HFFc6 (cell line): ENCODE results near the gene NKAIN4. TPM values are rescaled to one million over a fixed set of nuclear protein-coding genes. Genes with fewer than 3 reads are reported as not detected.

Experiments used
- DNase-seq: peaks from one replicate; pipeline ENCODE4 v3.0.0-alpha.2; 2018
- H3K27ac Mint-ChIP-seq: 2 replicates; pipeline ENCODE4 v1.8.0; 2020; ENCODE audit warnings: mild to moderate bottlenecking, mixed read lengths
- H3K27me3 Mint-ChIP-seq: 2 replicates; pipeline ENCODE4 v1.8.0; 2021; ENCODE audit warnings: mild to moderate bottlenecking, moderate library complexity, mixed read lengths; ENCODE audit not compliant: insufficient read depth
- H3K36me3 Mint-ChIP-seq: 2 replicates; pipeline ENCODE4 v1.8.0; 2021; ENCODE audit warnings: low read depth, mixed read lengths
- H3K4me1 Mint-ChIP-seq: 2 replicates; pipeline ENCODE4 v1.8.0; 2020; ENCODE audit warnings: low read depth, mixed read lengths
- H3K4me3 Mint-ChIP-seq: 2 replicates; pipeline ENCODE4 v1.8.0; 2020; ENCODE audit warnings: mild to moderate bottlenecking, moderate library complexity, mixed read lengths
- H3K9me3 Mint-ChIP-seq: 2 replicates; pipeline ENCODE4 v1.8.0; 2020; ENCODE audit warnings: mild to moderate bottlenecking, mixed read lengths
- total RNA-seq, 6 experiments: library from RNA; stranded (reverse); fragmentation: NEBNext Ultra II Directional; extraction: Animal tissue kit (Norgen Biotek cat#: 25700); gene quantifications; 2 replicates in 1 of 6; 3 replicates in 5 of 6; pipeline ENCODE4 v1.2.3, GENCODE V29; 2021
- TF ChIP-seq, protein P1 (sequence below): fragments of 200-600 bp; sonication (generic); IDR thresholded peaks from 2 replicates; pipeline ENCODE4 v1.5.0; 2021; ENCODE audit warnings: antibody characterized with exemption, mild to moderate bottlenecking

Gene NKAIN4
- total RNA-seq, 6 experiments from 2014 or later, result not detected

DNA sequence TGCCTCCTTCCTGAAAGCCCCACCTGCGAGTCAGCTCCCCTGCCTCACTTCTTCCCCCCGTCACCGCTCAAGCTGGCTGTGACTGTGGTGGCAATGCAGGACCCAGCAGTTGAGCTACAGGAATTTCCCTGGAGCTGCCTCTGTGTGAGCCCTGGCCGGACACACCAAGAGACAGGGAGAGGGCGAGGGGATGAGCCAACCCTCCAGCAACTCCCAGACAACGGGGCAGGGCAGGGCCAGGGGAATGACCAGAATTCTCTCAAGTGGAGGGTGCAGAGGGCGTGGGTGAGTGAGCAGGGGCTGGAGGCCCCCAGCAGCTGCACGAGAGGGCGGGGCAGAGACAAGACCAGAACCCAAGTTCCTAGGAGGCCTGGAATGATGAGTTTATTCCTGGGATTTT lies 13.4 kb upstream of the NKAIN4 start:
- DNase-seq, result no peak
- Mint-ChIP-seq H3K36me3 (peaks cover 4% of the 10 kb centered on the region), H3K4me3 (no peak overlapping the region), H3K27ac (no peak overlapping the region), H3K9me3 (no peaks in the 10 kb centered on the region), H3K27me3 (peaks cover 21% of the 10 kb centered on the region), H3K4me1 (peaks cover 19% of the 10 kb centered on the region)
- TF ChIP-seq, protein P1, sequence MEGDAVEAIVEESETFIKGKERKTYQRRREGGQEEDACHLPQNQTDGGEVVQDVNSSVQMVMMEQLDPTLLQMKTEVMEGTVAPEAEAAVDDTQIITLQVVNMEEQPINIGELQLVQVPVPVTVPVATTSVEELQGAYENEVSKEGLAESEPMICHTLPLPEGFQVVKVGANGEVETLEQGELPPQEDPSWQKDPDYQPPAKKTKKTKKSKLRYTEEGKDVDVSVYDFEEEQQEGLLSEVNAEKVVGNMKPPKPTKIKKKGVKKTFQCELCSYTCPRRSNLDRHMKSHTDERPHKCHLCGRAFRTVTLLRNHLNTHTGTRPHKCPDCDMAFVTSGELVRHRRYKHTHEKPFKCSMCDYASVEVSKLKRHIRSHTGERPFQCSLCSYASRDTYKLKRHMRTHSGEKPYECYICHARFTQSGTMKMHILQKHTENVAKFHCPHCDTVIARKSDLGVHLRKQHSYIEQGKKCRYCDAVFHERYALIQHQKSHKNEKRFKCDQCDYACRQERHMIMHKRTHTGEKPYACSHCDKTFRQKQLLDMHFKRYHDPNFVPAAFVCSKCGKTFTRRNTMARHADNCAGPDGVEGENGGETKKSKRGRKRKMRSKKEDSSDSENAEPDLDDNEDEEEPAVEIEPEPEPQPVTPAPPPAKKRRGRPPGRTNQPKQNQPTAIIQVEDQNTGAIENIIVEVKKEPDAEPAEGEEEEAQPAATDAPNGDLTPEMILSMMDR, result no peak

DNA sequence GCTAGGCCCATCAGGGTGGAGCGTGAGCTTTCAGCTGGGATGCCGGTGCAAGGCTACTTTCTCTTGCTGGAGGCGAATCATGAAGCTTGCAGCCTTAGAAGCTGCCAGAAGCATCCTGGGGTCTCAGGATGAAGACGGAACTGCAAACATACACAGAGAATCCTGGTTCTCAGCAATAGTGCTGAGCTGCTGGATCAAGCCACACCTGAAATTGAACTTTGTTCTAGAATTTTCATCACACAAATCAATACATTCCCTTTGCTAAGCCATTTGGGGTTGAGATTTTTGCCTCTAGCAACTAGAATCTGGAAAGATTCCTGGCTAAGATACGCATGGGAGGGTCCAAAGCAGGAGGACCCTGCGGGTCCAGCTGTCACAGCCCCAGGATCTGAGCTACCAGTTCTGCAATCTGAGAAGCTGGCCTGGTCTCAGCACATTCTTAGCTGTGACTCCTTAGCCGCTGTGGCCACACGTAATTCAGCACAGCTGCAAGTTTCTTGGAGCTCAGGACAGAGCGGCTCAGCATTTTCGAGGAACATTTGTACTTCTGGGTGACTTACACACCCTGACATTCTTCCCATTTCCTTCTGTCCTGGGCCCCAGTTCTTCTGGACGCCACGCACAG lies 11.7 kb upstream of the NKAIN4 start:
- peak; percentile 58 for DNase-seq
- no peaks in the 10 kb centered on the region for H3K9me3 Mint-ChIP-seq
- H3K4me1 Mint-ChIP-seq, result peaks cover 11% of the 10 kb centered on the region
- no peak overlapping the region for H3K4me3 Mint-ChIP-seq
- H3K36me3 Mint-ChIP-seq, result peaks cover 4% of the 10 kb centered on the region
- H3K27ac Mint-ChIP-seq, result no peak overlapping the region
- TF ChIP-seq, protein P1, result no peak
- peaks cover 35% of the 10 kb centered on the region for H3K27me3 Mint-ChIP-seq

DNA sequence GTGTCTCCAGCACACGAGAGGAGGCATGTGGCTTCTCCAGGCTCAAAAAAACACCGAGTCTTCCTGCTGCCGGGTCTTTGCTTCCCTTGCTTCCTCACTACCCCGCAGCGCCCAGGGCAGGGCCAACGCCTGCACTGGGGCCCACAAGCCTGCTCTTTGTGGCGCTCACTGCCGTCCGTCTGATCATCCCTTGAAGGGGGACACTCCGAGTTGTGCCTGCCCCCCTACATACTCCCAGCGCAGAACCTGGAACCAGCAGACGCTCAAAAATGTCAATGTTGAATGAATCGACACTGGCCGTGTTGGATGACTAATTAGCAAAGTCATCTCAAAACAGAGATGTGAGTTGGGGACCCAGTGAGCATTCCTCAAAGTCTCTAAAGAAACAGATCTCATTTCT lies 10.3 kb upstream of the NKAIN4 start:
- TF ChIP-seq, protein P1, result no peak
- Mint-ChIP-seq H3K36me3 (no peaks in the 10 kb centered on the region; the same call in 1 of the 2 replicates), H3K27me3 (peaks cover 46% of the 10 kb centered on the region)

DNA sequence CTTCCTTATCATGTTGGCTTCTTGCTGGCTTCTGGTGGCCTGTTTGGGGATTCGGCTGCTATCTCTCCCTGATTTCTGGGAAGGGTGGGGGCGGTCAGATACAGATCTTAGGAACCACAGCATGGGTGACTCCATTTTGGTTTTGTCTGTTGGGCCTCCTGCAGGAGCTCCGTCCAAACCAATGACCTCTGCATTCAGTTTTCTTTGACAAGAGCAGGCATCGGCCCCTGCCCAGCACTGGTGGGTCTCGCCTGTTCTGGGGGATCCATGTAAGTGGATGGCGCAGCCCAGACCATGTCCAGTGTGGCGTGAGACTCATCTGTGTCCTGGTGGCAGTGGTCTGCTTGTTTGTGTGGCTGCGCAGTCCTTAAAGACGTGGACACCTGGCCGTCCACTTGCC lies 9.7 kb upstream of the NKAIN4 start:
- DNase-seq, result no peak

More for the DNA sequence above, 10.3 kb upstream of the NKAIN4 start:
- no peaks in the 10 kb centered on the region for H3K9me3 Mint-ChIP-seq
- no peak for DNase-seq
- no peak overlapping the region for H3K4me3 Mint-ChIP-seq
- H3K27ac Mint-ChIP-seq, result no peak overlapping the region
- H3K4me1 Mint-ChIP-seq, result peaks cover 11% of the 10 kb centered on the region

DNA sequence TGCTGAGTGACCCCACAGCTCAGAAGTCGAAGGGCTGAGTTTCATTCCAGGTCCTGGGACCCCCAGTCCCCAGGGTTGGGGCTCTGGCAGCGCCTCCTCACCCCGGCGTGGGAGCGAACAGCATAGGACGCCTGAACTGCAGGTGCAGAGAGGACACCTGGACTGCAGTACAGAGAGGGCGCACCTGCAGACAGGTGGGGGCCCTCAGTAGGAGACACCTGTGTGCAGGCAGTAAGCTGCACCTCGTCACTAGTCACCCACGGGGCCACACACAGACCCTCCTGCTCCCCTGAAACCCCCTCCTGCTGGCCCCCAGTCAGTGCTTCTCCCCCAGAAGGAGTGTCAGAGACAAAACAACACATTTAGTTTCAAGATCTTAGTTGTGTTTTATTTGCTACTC lies 8.6 kb upstream of the NKAIN4 start:
- Mint-ChIP-seq H3K36me3 (no peaks in the 10 kb centered on the region), H3K9me3 (no peaks in the 10 kb centered on the region), H3K27ac (no peak overlapping the region), H3K4me3 (no peak overlapping the region), H3K27me3 (peaks cover 60% of the 10 kb centered on the region), H3K4me1 (peaks cover 8% of the 10 kb centered on the region)
- TF ChIP-seq, protein P1, result no peak
- no peak for DNase-seq

More for the DNA sequence above, 9.7 kb upstream of the NKAIN4 start:
- TF ChIP-seq, protein P1, result no peak
- H3K36me3 Mint-ChIP-seq, result no peaks in the 10 kb centered on the region
- H3K27ac Mint-ChIP-seq, result no peak overlapping the region
- H3K4me1 Mint-ChIP-seq, result peaks cover 11% of the 10 kb centered on the region
- no peak overlapping the region for H3K4me3 Mint-ChIP-seq
- H3K27me3 Mint-ChIP-seq, result peaks cover 50% of the 10 kb centered on the region
- H3K9me3 Mint-ChIP-seq, result no peaks in the 10 kb centered on the region
